AG04450 (cell line): ENCODE data around the gene SLC16A4. TPM values are rescaled to one million over a fixed set of nuclear protein-coding genes. Genes with fewer than 3 reads are reported as not detected.

Source experiments
- CTCF ChIA-PET: fragments of 300-600, 350-600 bp; formaldehyde crosslinking; extraction: SDS; loops from one replicate; lab custom pipeline; 2022; ENCODE audit warnings: antibody characterized with exemption, inconsistent platforms; lab: Charles Lee
- POLR2A ChIA-PET: fragments of 350-600 bp; formaldehyde crosslinking; extraction: SDS; loops from one replicate; lab custom pipeline; 2021; ENCODE audit warnings: antibody characterized with exemption, inconsistent platforms; lab: Yijun Ruan, JAX
- DNase-seq: peaks from one replicate; pipeline ENCODE4 v3.0.0-alpha.2; 2011; ENCODE audit warnings: low read depth, low spot score
- H3K27ac ChIP-seq: one replicate; pipeline ENCODE4 v1.5.1; 2012; ENCODE audit warnings: low read depth, low read length, control low read depth
- H3K27me3 ChIP-seq: one replicate; pipeline ENCODE4 v1.6.0; 2012; ENCODE audit warnings: low read length; ENCODE audit not compliant: control insufficient read depth, insufficient read depth
- H3K4me3 ChIP-seq: 2 replicates; pipeline ENCODE4 v1.5.1; 2011; ENCODE audit warnings: mild to moderate bottlenecking, low read depth, low read length, control low read depth
- H3K9me3 ChIP-seq: 2 replicates; pipeline ENCODE4 v1.5.1; 2012; ENCODE audit warnings: low read length; ENCODE audit not compliant: control insufficient read depth, insufficient read depth
- CTCF ChIP-seq: IDR thresholded peaks from 2 replicates; pipeline ENCODE4 v1.5.1; 2011; ENCODE audit warnings: low read depth, low read length, control low read depth, inconsistent platforms
- polyA plus RNA-seq: library from polyadenylated mRNA; depleted of rRNA; stranded (reverse); fragments of >200 nt; gene quantifications from 2 replicates; pipeline ENCODE4 v1.2.3, GENCODE V29; 2011

Gene SLC16A4
- polyA plus RNA-seq, 1 experiment = 98.8 TPM

- Histone ChIP-seq H3K27ac (no peak overlapping the region), H3K27me3 (no peaks in the 10 kb centered on the region), H3K9me3 (no peaks in the 10 kb centered on the region), H3K4me3 (no peak overlapping the region)
- DNase-seq = no peak
- ChIA-PET CTCF (interaction anchor here (1.2 to 1.9 kb wide), 4 partner anchors 12 to 136 kb away, joined by 4 to 5 read pairs (median 5); no protein-coding TSS in a partner anchor), POLR2A (no interaction called here)
- no peak for TF ChIP-seq CTCF
These were observed 30.4 kb downstream of the SLC16A4 start for GRCh38 chr1:110360431-110360830.

GRCh38 chr1:110356379-110356778 is 34.4 kb downstream of the SLC16A4 start:
- ChIA-PET CTCF (interaction anchor here (1.7 kb wide), 2 partner anchors 17 to 56 kb away, joined by 5 to 8 read pairs; partner anchors contain the start of gene RBM15), POLR2A (no interaction called here)
- Histone ChIP-seq H3K9me3 (no peaks in the 10 kb centered on the region), H3K27ac (no peak overlapping the region), H3K27me3 (no peaks in the 10 kb centered on the region), H3K4me3 (no peak overlapping the region)
- DNase-seq = no peak
- no peak for TF ChIP-seq CTCF

GRCh38 chr1:110355321-110355720 is 35.5 kb downstream of the SLC16A4 start:
- H3K27ac ChIP-seq = no peak overlapping the region
- CTCF ChIA-PET = interaction anchor here (0.7 kb wide), 1 partner anchor 149 kb away, joined by 4 read pairs; no protein-coding TSS in a partner anchor
- no peak for TF ChIP-seq CTCF
- no peaks in the 10 kb centered on the region for H3K9me3 ChIP-seq
- no peaks in the 10 kb centered on the region for H3K27me3 ChIP-seq
- POLR2A ChIA-PET = no interaction called here
- no peak overlapping the region for H3K4me3 ChIP-seq
- no peak for DNase-seq

GRCh38 chr1:110350360-110350759 is 40.5 kb downstream of the SLC16A4 start:
- Histone ChIP-seq H3K27me3 (no peaks in the 10 kb centered on the region), H3K4me3 (no peak overlapping the region), H3K27ac (no peak overlapping the region), H3K9me3 (no peaks in the 10 kb centered on the region)
- ChIA-PET POLR2A (interaction anchor here (0.9 kb wide), 1 partner anchor 11 kb away, joined by 7 read pairs; the partner anchor contains the start of gene RBM15), CTCF (interaction anchor here (1.1 to 1.9 kb wide), 2 partner anchors 110 to 145 kb away, joined by 3 to 10 read pairs; no protein-coding TSS in a partner anchor)
- DNase-seq = no peak
- TF ChIP-seq CTCF = no peak

GRCh38 chr1:110348771-110349170 is 42.1 kb downstream of the SLC16A4 start:
- Histone ChIP-seq H3K9me3 (no peaks in the 10 kb centered on the region), H3K4me3 (no peak overlapping the region), H3K27ac (no peak overlapping the region), H3K27me3 (no peaks in the 10 kb centered on the region)
- ChIA-PET CTCF (interaction anchor here (1.0 to 3.4 kb wide), 6 partner anchors 10 to 152 kb away, joined by 3 to 23 read pairs (median 6); partner anchors contain the start of gene RBM15), POLR2A (interaction anchor here (0.7 to 2.6 kb wide), 2 partner anchors 10 to 50 kb away, joined by 6 to 15 read pairs; partner anchors contain the start of gene RBM15)
- no peak for TF ChIP-seq CTCF
- no peak for DNase-seq
